Measurements from ENCODE around the gene SLC35G6. TPM values are rescaled to one million over a fixed set of nuclear protein-coding genes. Genes with fewer than 3 reads are reported as not detected.

The SLC35G6 gene
- total and polyA plus RNA-seq, 2 of the 13 experiments (the other 11 are each of a cell fraction or from before 2014, with no cell fraction given), result 0.07 TPM; not detected in 1

GRCh38 chr17:7484067-7484918 is 3.0 kb downstream of the SLC35G6 start, which contains the start of gene POLR2A (continued):
- TF ChIP-seq ZNF510 (CRISPR knock-in tag; IDR thresholded peaks at IDR 0.05; ENCODE audit: low read depth) (peak; percentile 93), ZNF451 (CRISPR knock-in tag; IDR thresholded peaks at IDR 0.05) (0 out of 2 replicates have a peak, but pooled peaks have one; percentile 18), ZNF362 (CRISPR knock-in tag; IDR thresholded peaks at IDR 0.05; ENCODE audit: borderline replicate concordance) (peak; percentile 56; the same call in 1 of the 2 replicates), SALL1 (CRISPR knock-in tag; IDR thresholded peaks at IDR 0.05) (peak; percentile 73), ZNF33B (CRISPR knock-in tag; IDR thresholded peaks at IDR 0.05) (no peak; the same call in 1 of the 2 replicates), ZNF547 (CRISPR knock-in tag; IDR thresholded peaks at IDR 0.05) (no peak), ZFX (CRISPR knock-in tag; IDR thresholded peaks at IDR 0.05; ENCODE audit: low read depth) (peak; percentile 84), ZNF468 (CRISPR knock-in tag; IDR thresholded peaks at IDR 0.05) (no peak), GPN1 (CRISPR knock-in tag; IDR thresholded peaks at IDR 0.05; ENCODE audit: borderline replicate concordance) (peak; percentile 86; the same call in 1 of the 2 replicates), TRIM24 (CRISPR knock-in tag; IDR thresholded peaks at IDR 0.05) (no peak), ZFYVE20 (CRISPR knock-in tag; IDR thresholded peaks at IDR 0.05; ENCODE audit: borderline replicate concordance, low read depth) (no peak), MAX (IDR thresholded peaks at IDR 0.05) (peak; percentile 56), TERF1 (CRISPR knock-in tag; IDR thresholded peaks at IDR 0.05) (no peak), PLRG1 (conservative IDR thresholded peaks at IDR 0.05) (no peak), ZNF318 (CRISPR knock-in tag; IDR thresholded peaks at IDR 0.05) (no peak; the same call in 1 of the 2 replicates), SUZ12 (IDR thresholded peaks at IDR 0.05; ENCODE audit: low read depth, low read length) (no peak)

All from HepG2 (cell line).